Measurements from ENCODE around the gene GPR65.
A peak's percentile ranks its signal among the peaks of the same experiment; 100 is the strongest.

- TF ChIP-seq POLR2AphosphoS5 (IDR thresholded peaks at IDR 0.05; ENCODE audit: low read depth, low read length), result peak; percentile 72; the same call in 1 of the 2 replicates
- TF ChIP-seq POLR2A (IDR thresholded peaks at IDR 0.05; ENCODE audit: low read depth, low read length), result peak; percentile 66
Measured at GRCh38 chr14:87992718-87993628, 12.0 kb upstream of the GPR65 start, which contains the start of gene GALC.
